Hematopoietic multipotent progenitor cell treated with erythropoietin and hydrocortisone succinate and interleukin-3 and kit ligand, for 17 days (in vitro differentiated cells): ENCODE measurements around the gene ZNF544.
"Not testable (repeated sequence)": the region's sequence is repeated elsewhere in the genome, so short reads cannot be mapped to it uniquely, and the experiment has no call there.

ENCODE experiments used
- DNase-seq: peaks from one replicate; pipeline ENCODE4 v3.0.0-alpha.2; 2015; ENCODE audit warnings: low spot score

Gene ZNF544

DNA sequence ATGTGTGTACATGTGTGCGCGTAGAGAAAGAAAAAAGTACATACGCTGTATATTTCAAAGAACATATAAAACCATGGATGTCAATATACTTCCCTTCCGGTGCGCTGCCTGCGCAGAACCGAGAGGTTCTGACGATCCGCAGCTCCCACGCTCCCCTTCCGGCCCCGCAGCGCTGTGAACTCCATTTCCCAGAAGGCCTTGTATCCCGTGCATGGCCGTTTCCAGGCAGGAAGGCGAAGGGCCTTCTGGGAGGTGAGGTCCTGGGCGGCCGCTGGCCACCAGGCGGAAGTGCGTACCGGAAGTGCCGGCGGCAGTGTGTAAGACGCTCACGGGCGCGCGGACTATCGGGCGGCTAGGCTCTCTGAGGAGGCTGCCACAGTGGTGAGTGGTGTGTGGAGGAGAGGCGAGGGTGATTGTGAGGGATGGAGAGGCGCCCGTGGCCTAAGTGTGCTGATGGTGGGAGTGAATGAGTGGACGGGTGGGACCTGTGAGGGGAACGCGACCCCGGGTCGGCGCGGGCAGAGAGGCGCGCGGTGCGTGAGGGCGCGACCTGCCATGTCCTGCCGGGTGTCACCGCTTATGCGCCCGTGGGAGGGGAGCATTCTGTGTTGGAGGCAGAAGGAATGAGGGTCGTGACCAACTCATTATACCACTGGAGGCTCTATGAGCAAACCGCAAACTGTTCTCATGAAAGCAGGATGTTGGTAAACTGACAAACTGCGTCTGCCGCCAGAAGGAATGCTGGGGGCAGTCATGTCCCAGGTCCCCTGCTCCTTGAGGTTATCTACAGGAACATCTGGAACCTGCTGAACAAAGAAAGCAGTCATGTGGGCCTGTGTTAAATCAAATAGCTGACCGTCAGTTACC lies 76.6 kb downstream of the ZNF544 start, which contains the start of gene ERVK3-1:
TSS of gene ERVK3-1 (plus strand) at position 313 of the 867 bp plus-strand sequence. CDS start 6,792 bp downstream, outside the sequence.
- DNase-seq, result peak; percentile 95

DNA sequence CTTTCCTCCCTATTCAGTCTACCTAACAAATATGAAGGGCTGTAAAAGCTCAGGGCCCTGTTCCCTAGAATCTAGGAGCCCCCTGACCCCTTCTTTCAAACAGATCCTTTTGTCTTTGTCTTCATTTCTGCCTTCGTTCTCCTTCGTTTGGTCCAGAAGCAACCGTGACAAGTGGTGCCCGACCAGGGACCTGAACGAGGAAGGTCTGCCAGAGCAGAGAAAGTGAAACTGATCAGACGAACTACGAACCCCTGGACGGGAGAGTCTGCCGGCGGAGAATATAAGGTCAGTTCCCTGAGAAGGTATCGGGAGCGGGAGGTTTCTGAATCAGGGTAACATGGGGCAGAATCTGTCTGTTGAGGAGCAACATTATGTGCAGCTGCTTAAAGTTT lies 77.2 kb downstream of the ZNF544 start:
- no peak for DNase-seq

DNA sequence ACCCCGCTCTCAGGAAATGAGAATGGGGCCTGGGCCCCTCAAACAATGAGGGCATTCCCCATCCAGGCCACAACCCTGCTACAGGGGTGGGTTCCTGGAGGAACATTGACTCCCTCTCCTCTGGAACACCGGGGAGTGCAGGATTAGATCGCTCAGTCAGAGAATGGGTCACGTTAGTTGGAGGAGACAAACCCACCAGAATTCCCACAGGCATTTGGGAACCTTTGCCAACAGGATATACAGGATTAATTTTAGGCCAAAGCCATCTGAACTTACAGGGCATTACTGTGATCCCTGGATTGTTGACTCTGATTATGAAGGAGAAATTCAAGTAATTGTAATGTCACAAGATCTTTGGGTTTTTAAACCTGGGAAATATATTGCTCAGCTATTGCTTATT lies 79.0 kb downstream of the ZNF544 start:
- DNase-seq, result no peak

DNA sequence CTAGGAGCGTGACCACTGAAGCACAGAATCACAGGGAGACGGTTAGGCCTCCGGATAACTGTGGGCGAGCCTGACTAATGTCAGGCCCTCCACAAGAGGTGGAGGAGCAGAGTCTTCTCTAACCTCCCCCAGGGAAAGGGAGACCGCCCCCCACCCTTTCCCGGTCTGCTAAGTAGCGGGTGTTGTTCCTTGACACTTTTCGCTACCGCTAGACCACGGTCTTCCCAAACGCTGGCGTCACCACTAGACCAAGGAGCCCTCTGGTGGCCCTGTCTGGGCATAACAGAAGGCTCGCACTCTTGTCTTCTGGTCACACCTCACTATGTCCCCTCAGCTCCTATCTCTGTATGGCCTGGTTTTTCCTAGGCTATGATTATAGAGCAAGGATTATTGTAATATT lies 82.0 kb downstream of the ZNF544 start:
- not testable (repeated sequence) for DNase-seq

DNA sequence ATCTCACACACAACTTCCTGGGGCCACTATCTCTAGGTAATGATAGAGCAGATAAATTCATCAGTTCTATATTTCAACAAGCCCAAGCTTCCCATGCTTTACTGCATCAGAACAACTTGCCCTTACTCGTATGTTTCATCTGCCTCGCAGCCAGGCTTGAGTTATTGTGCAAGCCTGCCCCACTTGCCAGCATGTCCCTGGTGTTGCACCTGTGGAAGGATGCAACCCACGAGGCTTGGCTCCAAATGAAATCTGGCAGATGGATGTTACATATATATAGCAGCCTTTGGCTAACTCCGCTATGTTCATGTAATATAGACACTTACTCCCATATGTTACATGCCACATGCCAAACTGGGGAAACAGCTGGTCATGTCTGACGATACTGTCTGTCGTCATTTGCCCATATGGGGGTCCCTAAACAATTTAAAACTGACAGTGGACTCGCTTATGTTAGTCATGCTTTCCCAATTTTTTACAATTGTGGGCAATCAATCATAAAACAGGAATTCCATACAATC lies 82.7 kb downstream of the ZNF544 start:
- no peak for DNase-seq
